Epithelial cell of esophagus (primary cell): ENCODE results near the gene MKNK2.

Experiments used
- DNase-seq: peaks from one replicate; pipeline ENCODE4 v3.0.0; 2010; ENCODE audit warnings: low read depth
- H3K4me3 ChIP-seq: 2 replicates; pipeline ENCODE4 v1.5.1; 2011; ENCODE audit warnings: mild to moderate bottlenecking, low read length, control low read depth
- CTCF ChIP-seq: IDR thresholded peaks from 2 replicates; pipeline ENCODE4 v1.5.1; 2011; ENCODE audit warnings: low read depth, mild to moderate bottlenecking, low read length, control low read depth, inconsistent platforms; ENCODE audit not compliant: insufficient read depth; ENCODE audit errors: missing control alignments

Gene MKNK2

GRCh38 chr19:2045501-2046045 is 5.5 kb downstream of the MKNK2 start:
- no peak for DNase-seq
- TF ChIP-seq CTCF: no peak
- H3K4me3 ChIP-seq: no peak overlapping the region

GRCh38 chr19:2044709-2045500 is 6.1 kb downstream of the MKNK2 start:
- no peak for TF ChIP-seq CTCF
- no peak for DNase-seq
- H3K4me3 ChIP-seq: no peak overlapping the region

GRCh38 chr19:2043961-2044708 is 6.9 kb downstream of the MKNK2 start:
- H3K4me3 ChIP-seq: no peak overlapping the region
- no peak for DNase-seq
- TF ChIP-seq CTCF: no peak

DNA sequence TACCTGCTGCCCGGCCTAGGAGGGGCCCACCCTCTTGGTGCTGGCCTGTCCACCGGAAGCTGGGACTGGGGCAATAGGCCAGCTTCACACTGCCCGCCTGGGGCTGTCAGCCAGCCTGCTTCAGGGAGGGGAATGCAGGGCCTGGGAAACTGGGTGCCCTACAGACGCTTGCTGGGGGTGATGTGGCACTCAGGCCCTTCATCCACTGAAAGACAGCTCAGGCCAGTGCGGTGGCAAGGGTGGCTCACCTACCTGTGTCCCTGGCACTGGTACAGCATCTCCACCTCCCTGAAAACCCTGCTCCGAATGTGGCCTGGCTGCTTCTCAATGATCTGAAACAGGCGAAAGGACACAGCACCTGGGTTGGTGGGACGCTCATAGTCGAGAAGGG is 7.8 kb downstream of the MKNK2 start:
- no peak overlapping the region for H3K4me3 ChIP-seq
- no peak for TF ChIP-seq CTCF
- DNase-seq: no peak

DNA sequence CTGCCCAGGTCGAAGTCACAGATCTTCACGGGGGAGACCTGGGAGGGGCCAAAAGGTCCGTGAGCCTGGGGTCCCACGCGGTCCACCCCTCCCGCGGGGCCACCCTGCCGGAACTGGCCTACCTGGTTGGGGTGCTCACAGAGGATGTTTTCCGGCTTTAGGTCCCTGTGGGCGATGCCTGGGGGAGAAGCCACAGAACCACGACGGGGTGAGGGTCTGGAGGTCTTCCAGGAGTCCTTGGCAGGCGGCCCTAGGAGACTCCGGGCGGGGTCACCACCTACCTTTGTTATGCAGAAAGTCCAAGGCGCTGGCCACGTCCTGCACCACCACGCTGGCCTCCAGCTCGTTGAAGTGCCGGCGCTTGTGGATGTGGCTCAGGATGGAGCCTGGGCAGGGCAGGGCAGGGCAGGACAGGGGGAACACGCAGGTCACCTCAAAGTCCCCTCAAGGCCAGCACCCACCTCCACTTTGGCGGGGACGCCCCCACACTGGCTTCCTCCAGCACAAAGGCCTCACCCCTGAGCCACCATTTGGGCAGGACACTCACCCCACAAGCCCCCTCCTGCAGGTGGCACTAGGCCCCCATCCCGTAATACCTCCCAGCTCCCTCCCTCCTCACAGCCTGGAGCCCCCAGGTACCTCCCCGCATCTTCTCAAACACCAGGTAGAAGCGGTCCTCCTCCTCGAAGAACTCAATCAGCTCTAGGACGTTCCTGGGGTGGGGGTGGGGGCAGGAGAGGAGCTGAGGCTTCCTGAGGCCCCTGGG is 8.4 kb downstream of the MKNK2 start:
- H3K4me3 ChIP-seq: no peak overlapping the region
- no peak for TF ChIP-seq CTCF
- DNase-seq: no peak

- peak; percentile 98 for DNase-seq
- no peak overlapping the region for H3K4me3 ChIP-seq
- TF ChIP-seq CTCF: no peak
These were observed 9.2 kb downstream of the MKNK2 start for GRCh38 chr19:2041683-2042484.
